GM12865 (cell line): Measurements from ENCODE around the gene LRRC1.

Experiments used
- DNase-seq: peaks from one replicate; pipeline ENCODE4 v3.0.0; 2010; ENCODE audit warnings: low read depth
- H3K4me3 ChIP-seq: 2 replicates; pipeline ENCODE4 v1.5.1; 2011; ENCODE audit warnings: mild to moderate bottlenecking, low read depth, low read length, control low read depth
- CTCF ChIP-seq: IDR thresholded peaks from 2 replicates; pipeline ENCODE4 v1.5.1; 2011; ENCODE audit warnings: low read length, control low read depth, low read depth, inconsistent platforms; ENCODE audit not compliant: insufficient read depth; ENCODE audit errors: missing control alignments

LRRC1 gene

GRCh38 chr6:53796791-53797190 lies 2.0 kb downstream of the LRRC1 start:
- no peak for DNase-seq
- H3K4me3 ChIP-seq: no peak overlapping the region
- TF ChIP-seq CTCF: no peak

GRCh38 chr6:53797304-53797703 lies 2.5 kb downstream of the LRRC1 start:
- no peak overlapping the region for H3K4me3 ChIP-seq
- no peak for DNase-seq
- TF ChIP-seq CTCF: no peak

- H3K4me3 ChIP-seq: no peak overlapping the region
- DNase-seq: no peak
- no peak for TF ChIP-seq CTCF
Measured at GRCh38 chr6:53799340-53799739, 4.5 kb downstream of the LRRC1 start.

GRCh38 chr6:53801022-53801421 lies 6.2 kb downstream of the LRRC1 start:
- no peak for DNase-seq
- TF ChIP-seq CTCF: no peak
- H3K4me3 ChIP-seq: no peak overlapping the region

GRCh38 chr6:53802582-53802981 lies 7.8 kb downstream of the LRRC1 start:
- TF ChIP-seq CTCF: no peak
- no peak overlapping the region for H3K4me3 ChIP-seq

GRCh38 chr6:53803081-53803860 lies 8.5 kb downstream of the LRRC1 start:
- TF ChIP-seq CTCF: no peak
- H3K4me3 ChIP-seq: no peak overlapping the region
- no peak for DNase-seq

More at GRCh38 chr6:53802582-53802981, 7.8 kb downstream of the LRRC1 start:
- no peak for DNase-seq

GRCh38 chr6:53805016-53805415 lies 10.2 kb downstream of the LRRC1 start:
- no peak for DNase-seq
- no peak overlapping the region for H3K4me3 ChIP-seq
- no peak for TF ChIP-seq CTCF
